ENCODE measurements around the gene SOSTDC1. TPM values are rescaled to one million over a fixed set of nuclear protein-coding genes. Genes with fewer than 3 reads are reported as not detected.
A peak's percentile ranks its signal among the peaks of the same experiment; 100 is the strongest.

Gene SOSTDC1
- total and polyA plus RNA-seq, 2 experiments from 2014 or later: 1.7 to 2.0 TPM

- no peak for TF ChIP-seq CTCF (IDR thresholded peaks at IDR 0.05; ENCODE audit: low read depth, low read length)
- DNase-seq (ENCODE audit: low read depth in 1 of 2, low spot score in 1 of 2): peak in 1 of 2 donors; percentile 20
- Histone ChIP-seq H3K27ac (peak overlapping the region; percentile 31), H3K4me3 (no peak overlapping the region), H3K36me3 (no peaks in the 10 kb centered on the region), H3K9me3 (ENCODE audit: low read depth) (no peaks in the 10 kb centered on the region), H3K27me3 (no peaks in the 10 kb centered on the region), H3K4me1 (ENCODE audit: low read depth) (peaks cover 11% of the 10 kb centered on the region)
Measured at GRCh38 chr7:16412274-16413254, 53.0 kb downstream of the SOSTDC1 start.

Other genes with a start within 250 kb of the SOSTDC1 start
- 4.6 and 5.0 TPM in 2 replicates for gene CRPPA, start 44.2 kb downstream of the SOSTDC1 start, total RNA-seq
- 5.6 and 6.1 TPM in 2 replicates for gene CRPPA, start 44.2 kb downstream of the SOSTDC1 start, polyA plus RNA-seq
- gene LRRC72, start 61.1 kb upstream of the SOSTDC1 start, total RNA-seq: not detected in 2 replicates
- gene LRRC72, start 61.1 kb upstream of the SOSTDC1 start, polyA plus RNA-seq: not detected in 2 replicates
- gene ANKMY2, start 180.0 kb upstream of the SOSTDC1 start, total RNA-seq: 36.7 and 54.1 TPM in 2 replicates
- gene ANKMY2, start 180.0 kb upstream of the SOSTDC1 start, polyA plus RNA-seq: 44.6 and 81.5 TPM in 2 replicates
- gene BZW2, start 180.4 kb upstream of the SOSTDC1 start, total RNA-seq: 281 and 358 TPM in 2 replicates
- gene BZW2, start 180.4 kb upstream of the SOSTDC1 start, polyA plus RNA-seq: 236 and 421 TPM in 2 replicates